Vagina (tissue), 2 donors: Measurements from ENCODE around the gene DCDC2B. TPM values are rescaled to one million over a fixed set of nuclear protein-coding genes. Genes with fewer than 3 reads are reported as not detected.
A peak's percentile ranks its signal among the peaks of the same experiment; 100 is the strongest.

ENCODE experiments used
- DNase-seq, 2 donors: peaks; one replicate each; pipeline ENCODE4 v3.0.0-alpha.2; 2017; ENCODE audit errors: extremely low spot score in 2 of 2
- H3K27ac ChIP-seq: fragments of 200-600 bp; sonication (generic); one replicate; pipeline ENCODE4 v1.5.1; 2019
- H3K27me3 ChIP-seq: fragments of 200-600 bp; sonication (generic); one replicate; pipeline ENCODE4 v1.5.1; 2019
- H3K36me3 ChIP-seq, 2 donors: fragments of 200-600 bp; sonication (generic); one replicate each; pipeline ENCODE4 v1.5.1; 2017 to 2019
- H3K4me1 ChIP-seq: fragments of 200-600 bp; sonication (generic); one replicate; pipeline ENCODE4 v1.5.1; 2019
- H3K4me3 ChIP-seq, 2 donors: fragments of 200-600 bp; sonication (generic); 1 replicate in 1 of 2; 2 replicates in 1 of 2; pipeline ENCODE4 v1.5.1; 2016 to 2019
- H3K9me3 ChIP-seq: fragments of 200-600 bp; sonication (generic); one replicate; pipeline ENCODE4 v1.5.1; 2019
- POLR2A ChIP-seq, 2 donors: fragments of 450-650 bp; IDR thresholded peaks; one replicate each; pipeline ENCODE4 v1.6.1; 2017; ENCODE audit warnings: antibody characterized with exemption in 2 of 2, mild to moderate bottlenecking in 2 of 2, moderate library complexity in 2 of 2
- POLR2AphosphoS5 ChIP-seq, 2 donors: sonication (generic); formaldehyde crosslinking; IDR thresholded peaks; one replicate each; pipeline ENCODE4 v1.9.0; 2017; ENCODE audit warnings: antibody characterized with exemption in 2 of 2, mild to moderate bottlenecking in 2 of 2, low read depth in 1 of 2; ENCODE audit not compliant: insufficient read depth in 1 of 2
- intact Hi-C: fragments of 100-400 bp; cut with DNase I; formaldehyde crosslinking; loops from one replicate; pipeline ENCODE4 v1.15.1; 2023
- total RNA-seq: library from RNA; depleted of rRNA; stranded (reverse); fragments of >200 nt; gene quantifications from one replicate; pipeline ENCODE4 v1.2.3, GENCODE V29; 2016
- TF ChIP-seq, protein P1 (sequence below), 3 experiments: fragments of 450-650 bp in 2 of 3; fragments of 200-600 bp in 1 of 3; sonication (generic) in 1 of 3; IDR thresholded peaks; one replicate each; pipeline ENCODE4 v1.5.1; 2017 to 2019; ENCODE audit warnings: antibody characterized with exemption in 3 of 3, mild to moderate bottlenecking in 2 of 3, moderate library complexity in 2 of 3

Gene DCDC2B
- total RNA-seq, 1 donor from 2014 or later: not detected

GRCh38 chr1:32221581-32221979 is 12.7 kb downstream of the DCDC2B start:
- H3K27me3 ChIP-seq: no peaks in the 10 kb centered on the region
- TF ChIP-seq POLR2AphosphoS5 (IDR thresholded peaks at IDR 0.05; ENCODE audit: insufficient read depth in 1 of 2, low read depth in 1 of 2) (no peak), POLR2A (IDR thresholded peaks at IDR 0.05) (no peak)
- TF ChIP-seq, protein P1, sequence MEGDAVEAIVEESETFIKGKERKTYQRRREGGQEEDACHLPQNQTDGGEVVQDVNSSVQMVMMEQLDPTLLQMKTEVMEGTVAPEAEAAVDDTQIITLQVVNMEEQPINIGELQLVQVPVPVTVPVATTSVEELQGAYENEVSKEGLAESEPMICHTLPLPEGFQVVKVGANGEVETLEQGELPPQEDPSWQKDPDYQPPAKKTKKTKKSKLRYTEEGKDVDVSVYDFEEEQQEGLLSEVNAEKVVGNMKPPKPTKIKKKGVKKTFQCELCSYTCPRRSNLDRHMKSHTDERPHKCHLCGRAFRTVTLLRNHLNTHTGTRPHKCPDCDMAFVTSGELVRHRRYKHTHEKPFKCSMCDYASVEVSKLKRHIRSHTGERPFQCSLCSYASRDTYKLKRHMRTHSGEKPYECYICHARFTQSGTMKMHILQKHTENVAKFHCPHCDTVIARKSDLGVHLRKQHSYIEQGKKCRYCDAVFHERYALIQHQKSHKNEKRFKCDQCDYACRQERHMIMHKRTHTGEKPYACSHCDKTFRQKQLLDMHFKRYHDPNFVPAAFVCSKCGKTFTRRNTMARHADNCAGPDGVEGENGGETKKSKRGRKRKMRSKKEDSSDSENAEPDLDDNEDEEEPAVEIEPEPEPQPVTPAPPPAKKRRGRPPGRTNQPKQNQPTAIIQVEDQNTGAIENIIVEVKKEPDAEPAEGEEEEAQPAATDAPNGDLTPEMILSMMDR (IDR thresholded peaks at IDR 0.05): no peak
- H3K4me1 ChIP-seq: peaks cover 28% of the 10 kb centered on the region
- peak overlapping the region; percentile 92 to 95 for H3K4me3 ChIP-seq
- DNase-seq: no peak
- H3K36me3 ChIP-seq: peaks cover 0 to 30% of the 10 kb centered on the region in 2 donors
- intact Hi-C loops: loop anchor here (10.0 kb wide), 1 partner anchor 173 kb away; the partner anchor contains the start of gene BSDC1
- H3K9me3 ChIP-seq: no peaks in the 10 kb centered on the region
- H3K27ac ChIP-seq: peak overlapping the region; percentile 87

GRCh38 chr1:32221980-32222755 is 13.3 kb downstream of the DCDC2B start, which contains the start of the genes EIF3I and TMEM234:
Gene EIF3I, plus strand, starts transcription at chr1:32222407. Its CDS starts 35 bp downstream, at chr1:32222442.
Gene TMEM234, minus strand, starts transcription at chr1:32222353. Its CDS starts 31 bp downstream, at chr1:32222322.
- H3K9me3 ChIP-seq: no peaks in the 10 kb centered on the region
- peak; percentile 95 for TF ChIP-seq POLR2AphosphoS5 (IDR thresholded peaks at IDR 0.05; ENCODE audit: insufficient read depth in 1 of 2, low read depth in 1 of 2)
- TF ChIP-seq, protein P1 (IDR thresholded peaks at IDR 0.05): no peak
- TF ChIP-seq POLR2A (IDR thresholded peaks at IDR 0.05): peak in 1 of 2 donors; percentile 71
- peak within 1 kb of the TSS; percentile 87 for H3K27ac ChIP-seq
- intact Hi-C loops: loop anchor here (10.0 kb wide), 1 partner anchor 173 kb away; the partner anchor contains the start of gene BSDC1
- peaks cover 0 to 31% of the 10 kb centered on the region in 2 donors for H3K36me3 ChIP-seq
- no peaks in the 10 kb centered on the region for H3K27me3 ChIP-seq
- H3K4me1 ChIP-seq: peaks cover 28% of the 10 kb centered on the region
- no peak for DNase-seq
- H3K4me3 ChIP-seq: peak within 1 kb of the TSS; percentile 92 to 95

DNA sequence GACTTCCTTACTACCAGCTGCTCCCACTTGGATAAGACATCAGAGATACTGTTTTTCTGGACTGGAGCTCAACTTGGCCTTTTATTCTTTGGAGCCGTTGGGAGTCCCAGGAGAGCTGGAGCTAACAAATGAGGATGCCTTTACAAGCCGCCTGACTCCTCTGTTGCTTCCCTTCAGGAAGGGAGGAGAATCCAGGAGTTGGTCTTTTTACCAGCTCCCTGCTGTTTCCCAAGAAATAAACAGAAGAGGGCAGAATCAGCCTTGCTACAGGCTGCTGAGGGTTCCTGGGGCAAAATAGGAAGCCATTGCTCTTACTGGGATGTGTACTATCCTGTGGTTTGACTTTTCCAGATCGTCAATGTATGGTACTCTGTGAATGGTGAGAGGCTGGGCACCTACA is 14.8 kb downstream of the DCDC2B start:
- Histone ChIP-seq H3K9me3 (no peaks in the 10 kb centered on the region), H3K4me3 (peak overlapping the region in 1 of 2 donors; percentile 95), H3K27me3 (no peaks in the 10 kb centered on the region), H3K27ac (peak overlapping the region; percentile 87), H3K36me3 (peaks cover 0 to 46% of the 10 kb centered on the region in 2 donors), H3K4me1 (peaks cover 28% of the 10 kb centered on the region)
- DNase-seq: no peak
- TF ChIP-seq POLR2A (IDR thresholded peaks at IDR 0.05): no peak
- TF ChIP-seq, protein P1 (IDR thresholded peaks at IDR 0.05): no peak
- no peak for TF ChIP-seq POLR2AphosphoS5 (IDR thresholded peaks at IDR 0.05; ENCODE audit: insufficient read depth in 1 of 2, low read depth in 1 of 2)
- intact Hi-C loops: loop anchor here (10.0 kb wide), 1 partner anchor 171 kb away; the partner anchor contains the start of gene BSDC1

- Histone ChIP-seq H3K36me3 (peaks cover 0 to 52% of the 10 kb centered on the region in 2 donors), H3K4me1 (peaks cover 28% of the 10 kb centered on the region), H3K4me3 (no peak overlapping the region), H3K27me3 (no peaks in the 10 kb centered on the region), H3K27ac (no peak overlapping the region), H3K9me3 (no peaks in the 10 kb centered on the region)
- intact Hi-C loops: loop anchor here (10.0 kb wide), 1 partner anchor 171 kb away; the partner anchor contains the start of gene BSDC1
- TF ChIP-seq, protein P1 (IDR thresholded peaks at IDR 0.05): no peak
- TF ChIP-seq POLR2A (IDR thresholded peaks at IDR 0.05) (no peak), POLR2AphosphoS5 (IDR thresholded peaks at IDR 0.05; ENCODE audit: insufficient read depth in 1 of 2, low read depth in 1 of 2) (no peak)
- DNase-seq: no peak
Observed at GRCh38 chr1:32224285-32224684, 15.4 kb downstream of the DCDC2B start.
